ENCODE data around the gene SUSD6.
"Not testable (repeated sequence)": the region's sequence is repeated elsewhere in the genome, so short reads cannot be mapped to it uniquely, and the experiment has no call there.

SUSD6 gene

DNA sequence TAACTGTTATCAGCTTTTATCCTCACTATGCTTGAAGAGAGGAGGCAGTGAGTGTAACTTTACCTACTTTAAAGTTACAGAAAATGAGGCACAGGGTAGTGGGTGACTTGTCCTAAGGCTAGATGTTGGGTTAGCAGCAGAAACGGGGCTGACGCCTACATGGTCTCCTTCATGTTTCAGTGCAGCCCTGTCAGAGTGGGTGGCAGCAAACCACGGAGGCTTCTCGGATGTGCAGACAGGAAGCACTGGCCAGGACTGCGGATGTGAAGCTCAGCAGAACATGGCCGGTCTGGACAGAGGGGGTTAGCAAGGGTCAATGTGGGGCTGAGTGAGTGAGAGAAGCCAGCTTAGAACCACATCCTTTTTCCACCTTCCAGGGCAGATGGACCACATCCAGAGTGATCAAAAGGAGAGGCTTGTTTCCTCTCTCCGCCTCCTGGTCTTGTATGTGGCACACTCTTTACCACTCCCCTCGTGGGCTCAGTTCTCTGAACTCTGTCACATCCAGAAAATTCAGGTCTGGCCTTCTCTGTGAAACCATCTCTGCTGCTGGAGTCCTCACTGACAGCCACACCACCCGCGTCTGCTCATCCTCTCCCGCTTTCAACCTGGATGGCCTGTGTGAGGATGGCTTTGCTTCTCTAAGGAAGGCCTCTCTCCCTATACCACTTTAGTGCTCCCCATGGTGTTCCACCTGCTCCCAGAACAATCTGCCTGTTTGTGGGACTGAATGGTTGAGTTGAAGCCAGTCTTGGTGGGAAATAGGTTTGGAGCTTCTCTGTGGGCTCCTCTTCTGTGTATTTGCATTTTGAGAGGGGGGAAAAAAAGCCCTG is 14.1 kb downstream of the SUSD6 start:
- DNase-seq, result no peak

- no peak for DNase-seq
These were observed 14.7 kb downstream of the SUSD6 start for GRCh38 chr14:69626132-69626500.

DNA sequence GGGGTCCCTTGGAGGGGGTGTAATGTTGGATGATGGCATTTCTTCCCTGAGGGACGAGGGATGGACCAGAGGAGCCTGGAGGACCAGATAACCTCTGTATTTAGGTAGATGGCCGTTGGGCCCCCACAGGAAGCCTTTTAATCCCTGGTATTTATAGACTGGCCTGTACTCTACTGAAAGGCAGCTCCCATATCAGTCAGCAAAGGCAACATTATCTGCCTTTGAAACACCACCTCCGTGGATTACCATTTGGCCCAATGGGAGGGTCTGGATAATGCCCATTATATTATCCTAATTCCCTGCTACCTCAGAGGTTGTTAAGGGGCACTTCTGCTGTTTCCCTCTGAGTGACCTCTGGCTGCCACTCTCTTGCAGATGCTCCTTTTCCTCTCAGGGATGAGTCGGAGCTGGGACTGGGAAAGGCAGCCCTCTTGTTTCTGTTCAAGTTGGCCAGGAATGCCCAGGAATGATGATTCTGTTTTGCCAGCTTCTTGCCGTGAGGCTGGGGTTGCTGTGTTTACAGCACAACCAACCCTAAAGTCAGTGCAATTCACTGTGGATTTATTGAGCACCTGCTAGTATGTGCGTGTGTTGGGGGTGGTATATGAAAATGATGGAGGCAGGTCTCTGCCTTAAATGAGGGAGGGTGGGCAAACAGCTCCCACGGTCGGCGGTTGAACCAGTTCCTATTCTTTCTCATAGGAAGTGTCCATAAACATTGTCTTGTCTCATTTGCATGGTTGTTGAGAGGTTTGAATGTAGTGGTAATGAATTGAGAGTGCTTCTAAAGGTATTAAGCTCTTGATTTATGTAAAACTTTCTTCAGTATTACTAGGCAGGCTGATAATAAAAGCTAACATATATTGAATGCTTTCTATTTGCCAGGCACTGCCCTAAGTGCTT is 18.1 kb downstream of the SUSD6 start:
- DNase-seq, result no peak

GRCh38 chr14:69630360-69630759 is 19.0 kb downstream of the SUSD6 start:
- DNase-seq, result no peak

GRCh38 chr14:69631509-69631908 is 20.1 kb downstream of the SUSD6 start:
- no peak for DNase-seq

GRCh38 chr14:69632164-69632563 is 20.8 kb downstream of the SUSD6 start:
- no peak for DNase-seq

DNA sequence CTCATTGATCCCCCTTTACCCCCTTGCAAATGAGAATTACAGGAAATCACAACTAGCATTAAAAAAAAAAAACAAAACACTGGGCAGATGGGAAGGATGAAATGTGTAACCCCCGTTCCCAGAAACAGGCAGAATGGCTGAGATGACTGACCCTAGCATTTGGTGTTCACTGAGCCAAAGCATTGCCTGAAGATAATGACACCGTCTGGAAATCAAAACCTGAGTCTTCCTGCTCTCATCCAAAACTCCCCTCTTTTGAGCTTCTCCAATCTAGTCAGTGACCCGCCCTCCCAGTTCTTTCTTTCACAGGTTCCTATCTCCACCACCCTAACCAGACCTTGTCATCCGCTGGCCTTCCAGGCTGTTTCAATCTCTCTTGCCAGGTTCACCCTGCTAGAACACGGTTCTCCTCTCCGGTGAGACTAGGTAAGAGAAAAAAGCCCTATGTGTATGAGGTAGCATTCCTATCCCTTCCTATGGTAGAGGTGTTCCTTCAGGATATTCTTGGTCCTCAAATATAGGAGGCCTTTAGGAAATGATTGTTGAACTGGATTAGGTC is 21.3 kb downstream of the SUSD6 start:
- no peak for DNase-seq

DNA sequence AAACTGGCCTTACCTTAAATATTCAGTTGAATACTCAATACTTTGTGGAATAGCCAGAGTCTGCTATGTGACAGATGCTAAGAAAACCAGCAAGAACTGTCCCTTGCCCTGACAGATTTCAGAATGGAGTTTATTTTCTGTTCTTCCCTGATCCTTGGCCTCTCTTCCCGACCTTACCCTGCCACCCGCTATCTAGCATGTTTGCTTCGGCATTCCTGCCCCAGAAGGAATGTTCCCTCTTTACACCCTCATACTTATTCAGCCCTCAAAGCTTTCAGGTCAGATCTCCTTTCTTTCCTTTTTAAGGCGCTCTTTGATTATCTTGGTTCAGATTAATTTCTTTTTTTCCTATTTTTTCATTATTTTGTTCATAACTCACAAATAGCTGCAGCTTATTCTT is 21.8 kb downstream of the SUSD6 start:
- no peak for DNase-seq

- peak; percentile 87 for DNase-seq
These were observed 24.7 kb downstream of the SUSD6 start for GRCh38 chr14:69635981-69636639.

DNA sequence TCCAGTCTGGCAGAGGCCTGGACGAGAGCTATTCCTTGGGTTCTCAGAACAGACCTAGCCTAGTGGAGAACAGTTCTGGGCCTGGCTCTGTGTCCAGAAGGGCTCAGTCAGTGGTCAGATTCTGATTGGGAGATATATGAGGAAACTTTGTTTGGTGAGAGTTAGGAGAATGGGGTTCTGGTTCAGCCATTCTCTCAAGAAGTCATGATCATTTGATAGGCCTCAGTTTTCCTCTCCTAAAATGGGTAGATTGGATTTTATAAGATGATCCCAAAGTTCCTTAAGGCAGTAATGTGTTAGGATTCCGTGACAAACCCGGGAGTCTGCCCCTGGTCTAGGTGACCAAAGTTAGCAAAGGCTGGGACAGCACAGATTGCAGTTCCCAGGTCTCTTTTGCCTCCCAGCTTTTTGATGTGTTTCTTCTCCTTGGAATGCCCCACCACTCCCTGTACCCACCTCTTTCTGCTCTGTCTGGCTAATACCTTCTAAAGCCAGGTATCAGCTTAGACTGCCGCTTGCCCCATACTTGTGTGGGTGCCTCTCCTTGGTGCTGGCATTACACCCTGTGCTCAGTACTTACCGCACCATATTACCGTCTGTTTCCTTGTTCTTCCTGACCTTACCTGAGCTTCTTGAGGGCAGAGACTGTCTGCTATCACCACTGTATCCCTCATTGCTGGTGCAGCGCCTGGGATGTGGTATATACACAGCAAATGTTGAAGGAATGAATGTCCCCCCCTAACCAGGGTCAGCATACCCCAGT is 25.5 kb downstream of the SUSD6 start:
- DNase-seq, result no peak

- DNase-seq, result no peak
These were observed 26.2 kb downstream of the SUSD6 start for GRCh38 chr14:69637503-69638031.

DNA sequence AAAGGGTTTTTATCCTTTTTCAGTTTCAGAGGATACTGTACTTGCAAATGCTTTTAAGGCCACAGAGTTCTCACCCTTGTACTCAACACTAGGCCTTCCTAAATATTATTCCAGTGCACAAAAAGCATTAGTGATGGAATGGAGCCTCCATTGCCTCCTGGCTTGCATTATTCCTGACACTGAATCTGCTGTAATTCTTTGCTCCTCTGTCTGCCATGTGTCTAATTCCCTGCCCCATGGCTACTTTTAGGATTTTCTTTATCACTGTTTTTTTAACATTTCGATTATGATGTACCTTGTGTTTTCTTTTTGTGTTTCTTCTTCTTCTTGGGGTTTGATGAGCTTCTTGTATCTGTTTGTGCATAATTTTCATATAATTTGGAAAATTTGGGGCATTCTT is 29.5 kb downstream of the SUSD6 start:
- DNase-seq, result no peak

- not testable (repeated sequence) for DNase-seq
These were observed 30.9 kb downstream of the SUSD6 start for GRCh38 chr14:69642212-69642793.

GRCh38 chr14:69643430-69644200 is 32.2 kb downstream of the SUSD6 start:
- peak; percentile 96 for DNase-seq

DNA sequence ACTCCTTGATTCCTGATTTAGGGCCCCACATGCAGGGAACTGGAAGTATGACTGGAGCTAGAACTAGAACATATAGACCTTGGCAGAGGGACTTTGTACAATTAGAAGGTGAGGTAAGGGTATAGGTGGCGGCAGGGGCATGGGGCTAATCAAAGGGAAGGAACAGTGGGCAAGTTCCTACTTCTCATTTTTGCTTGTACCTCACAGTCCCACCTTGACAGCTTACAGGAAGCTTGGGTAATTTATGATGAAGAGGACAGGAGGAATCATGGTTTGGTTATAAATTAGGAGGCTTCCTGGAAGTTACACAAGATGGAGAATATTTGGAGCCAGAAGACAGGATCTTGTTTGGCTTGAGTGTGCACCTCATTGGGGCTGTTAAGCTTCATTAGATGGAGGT is 33.4 kb downstream of the SUSD6 start:
- no peak for DNase-seq

DNA sequence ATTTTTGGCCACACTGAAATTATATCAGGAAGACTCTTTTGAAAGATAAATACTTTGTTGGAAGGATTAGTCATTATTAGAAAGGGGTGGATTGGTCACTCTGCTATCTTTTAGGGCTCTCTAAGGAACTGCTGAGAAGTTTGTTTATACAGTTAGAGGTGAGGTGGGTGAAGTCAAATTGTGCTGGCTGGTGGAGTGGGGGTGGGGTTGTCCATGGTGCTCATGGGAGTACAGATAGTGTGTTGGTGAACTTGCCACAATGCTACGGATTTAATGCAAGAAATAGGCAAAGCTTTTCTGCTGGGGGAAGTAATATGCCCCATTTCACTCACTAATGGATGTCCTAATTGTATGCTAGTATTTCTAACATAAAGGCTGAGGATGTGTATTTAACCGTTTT is 35.8 kb downstream of the SUSD6 start:
- DNase-seq, result no peak

DNA sequence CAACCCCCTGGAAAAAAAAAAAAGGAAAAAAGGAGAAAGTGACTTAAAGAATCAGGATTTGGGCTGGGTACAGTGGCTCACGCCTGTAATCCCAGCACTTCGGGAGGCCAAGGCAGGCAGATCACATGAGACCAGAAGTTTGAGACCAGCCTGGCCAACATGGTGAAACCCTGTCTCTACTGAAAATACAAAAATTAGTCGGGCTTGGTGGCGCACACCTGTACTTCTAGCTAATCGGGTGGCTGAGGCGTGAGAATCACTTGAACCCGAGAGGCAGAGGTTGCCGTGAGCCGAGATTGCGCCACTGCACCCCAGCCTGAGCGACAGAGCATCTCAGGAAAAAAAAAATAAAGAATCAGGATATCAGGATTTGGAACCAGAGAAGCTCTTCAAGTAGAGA is 36.2 kb downstream of the SUSD6 start:
- DNase-seq, result not testable (repeated sequence)

DNA sequence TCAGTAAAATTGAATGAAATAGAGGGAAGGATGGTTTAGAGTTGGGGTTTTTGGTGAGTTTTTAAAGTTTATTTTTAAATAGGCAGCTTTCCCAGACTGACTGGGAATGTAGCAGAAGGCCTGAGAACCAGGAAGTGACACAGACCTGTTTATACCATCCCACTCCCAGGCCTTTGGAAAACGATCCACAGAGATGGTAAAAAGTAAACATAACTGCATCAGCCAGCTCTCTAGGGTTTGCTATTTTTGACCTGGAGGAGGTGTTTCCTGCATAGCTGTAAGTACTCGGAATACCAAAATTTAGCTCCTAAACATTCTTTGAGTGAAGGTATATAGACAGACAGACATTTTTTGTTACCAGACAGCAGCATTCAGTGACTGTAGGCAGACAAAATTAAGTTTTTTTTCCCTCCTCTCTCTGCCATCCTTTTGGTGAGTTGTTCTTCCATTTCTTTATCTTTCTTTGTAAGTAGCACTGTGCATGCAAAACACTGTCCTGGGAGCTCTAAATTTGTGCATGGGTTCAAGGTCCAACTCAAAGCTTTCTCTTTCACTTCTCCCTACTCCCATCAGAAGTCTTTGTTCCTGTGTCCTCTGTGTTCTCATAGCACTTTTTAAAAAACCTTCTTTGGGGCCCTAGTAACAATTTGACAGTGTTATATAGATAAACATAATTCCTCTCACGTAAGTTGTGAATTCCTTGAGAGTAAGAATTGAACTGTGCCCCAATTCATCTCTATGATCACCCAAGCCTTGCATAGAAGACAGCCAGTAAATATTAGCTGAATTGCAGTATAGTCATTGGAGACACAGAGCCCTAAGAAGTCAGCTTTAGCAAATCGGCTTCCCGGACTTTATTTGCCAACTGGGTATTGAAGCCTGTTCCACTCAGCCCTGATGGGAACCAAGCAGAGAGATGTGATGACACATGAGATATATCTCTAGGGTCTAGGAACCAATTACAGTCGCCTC is 37.4 kb downstream of the SUSD6 start:
- DNase-seq, result no peak

DNA sequence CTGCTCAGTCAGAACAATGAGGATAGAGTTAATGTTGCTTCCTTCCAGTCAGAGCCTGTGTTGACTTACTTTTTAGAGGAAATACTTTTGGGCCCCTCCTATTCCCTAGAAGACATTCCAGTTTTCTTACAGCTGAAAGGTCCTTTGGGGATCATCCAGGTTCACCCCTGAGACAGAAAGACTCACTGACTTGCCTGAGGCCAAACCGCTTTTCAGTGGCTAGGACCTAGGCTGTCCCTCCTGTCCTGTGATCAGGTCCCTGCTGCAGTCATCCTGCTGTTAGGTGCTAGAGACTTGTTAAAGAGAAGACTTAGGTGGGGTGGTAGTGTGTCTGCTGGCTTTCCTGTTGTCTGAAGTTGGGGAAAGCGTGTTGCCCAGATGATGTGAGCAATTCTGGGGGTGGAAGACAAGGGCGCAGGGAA is 39.6 kb downstream of the SUSD6 start:
- no peak for DNase-seq

GRCh38 chr14:69651664-69652063 is 40.3 kb downstream of the SUSD6 start:
- DNase-seq, result no peak
